Fibroblast of mammary gland (primary cell): ENCODE measurements around the gene CIB2.

Experiments used
- DNase-seq: peaks from one replicate; pipeline ENCODE4 v3.0.0-alpha.2; 2010; ENCODE audit warnings: low read depth
- H3K4me3 ChIP-seq: 2 replicates; pipeline ENCODE4 v1.5.1; 2011; ENCODE audit warnings: low read depth, mild to moderate bottlenecking, low read length, moderate library complexity; ENCODE audit not compliant: control insufficient read depth
- CTCF ChIP-seq: conservative IDR thresholded peaks from 2 replicates; pipeline ENCODE4 v1.5.1; 2011; ENCODE audit warnings: low read depth, low read length, inconsistent platforms; ENCODE audit not compliant: control insufficient read depth, insufficient read depth

CIB2 gene

DNA sequence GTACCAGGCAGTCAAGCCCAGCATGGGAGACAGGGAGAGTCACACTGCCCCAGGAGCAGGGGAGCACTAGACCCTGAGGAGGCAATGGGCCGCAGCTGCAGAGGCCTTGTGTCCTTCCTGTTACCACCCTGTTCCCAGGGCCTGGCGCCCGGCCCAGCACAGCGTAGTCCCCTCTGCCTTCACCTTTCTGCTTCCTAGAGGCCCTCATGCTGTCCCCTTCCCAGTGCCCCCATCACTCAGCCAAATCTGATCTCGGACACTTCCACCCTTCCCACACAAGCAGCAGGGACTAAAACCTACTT lies 46.8 kb downstream of the CIB2 start:
- no peak for DNase-seq
- no peak overlapping the region for H3K4me3 ChIP-seq
- no peak for TF ChIP-seq CTCF

- no peak for DNase-seq
- no peak overlapping the region for H3K4me3 ChIP-seq
- no peak for TF ChIP-seq CTCF
Observed at GRCh38 chr15:78083687-78084448, 47.4 kb downstream of the CIB2 start.

DNA sequence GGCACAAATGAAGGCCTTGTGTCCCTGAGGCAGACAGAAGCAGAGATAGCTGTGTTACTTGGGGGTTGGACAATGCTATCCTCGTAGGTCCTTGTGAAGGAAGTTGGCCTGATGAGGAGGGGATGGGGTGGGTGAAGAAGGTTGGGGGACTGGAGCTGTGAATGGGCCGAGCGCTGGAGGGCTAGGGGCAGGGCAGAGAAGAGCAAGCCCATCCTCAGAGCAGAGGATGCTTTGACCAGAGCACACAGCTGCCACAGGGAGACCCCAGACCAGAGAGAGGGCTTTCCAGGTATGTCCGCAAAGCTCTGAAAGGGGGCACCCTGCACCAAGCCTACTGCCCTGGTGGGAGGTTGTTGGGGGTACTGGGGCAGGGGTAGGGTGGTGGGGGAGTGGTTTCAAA lies 48.1 kb downstream of the CIB2 start:
- DNase-seq: no peak
- H3K4me3 ChIP-seq: no peak overlapping the region
- TF ChIP-seq CTCF: no peak

DNA sequence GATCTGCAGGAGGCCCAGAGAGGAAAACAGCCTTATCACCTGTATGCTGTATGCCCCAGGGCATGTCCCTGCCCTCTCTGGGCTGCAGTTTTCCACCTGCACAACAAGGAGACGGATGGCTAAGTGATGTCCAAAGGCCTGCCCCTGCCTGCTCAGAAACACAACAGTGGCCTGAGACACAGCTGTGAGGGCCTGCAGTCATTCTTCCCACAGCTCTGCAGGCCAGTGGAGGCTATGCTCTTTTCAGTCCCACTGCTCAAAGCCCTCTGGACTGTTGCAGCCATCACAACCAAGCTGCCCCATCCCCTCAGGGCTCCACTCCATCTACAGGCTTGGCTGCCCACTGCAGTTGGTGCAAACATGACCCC lies 48.5 kb downstream of the CIB2 start:
- no peak for DNase-seq
- H3K4me3 ChIP-seq: no peak overlapping the region
- TF ChIP-seq CTCF: no peak

GRCh38 chr15:78082106-78082742 lies 49.0 kb downstream of the CIB2 start:
- no peak overlapping the region for H3K4me3 ChIP-seq
- TF ChIP-seq CTCF: no peak
- peak; percentile 42 for DNase-seq

DNA sequence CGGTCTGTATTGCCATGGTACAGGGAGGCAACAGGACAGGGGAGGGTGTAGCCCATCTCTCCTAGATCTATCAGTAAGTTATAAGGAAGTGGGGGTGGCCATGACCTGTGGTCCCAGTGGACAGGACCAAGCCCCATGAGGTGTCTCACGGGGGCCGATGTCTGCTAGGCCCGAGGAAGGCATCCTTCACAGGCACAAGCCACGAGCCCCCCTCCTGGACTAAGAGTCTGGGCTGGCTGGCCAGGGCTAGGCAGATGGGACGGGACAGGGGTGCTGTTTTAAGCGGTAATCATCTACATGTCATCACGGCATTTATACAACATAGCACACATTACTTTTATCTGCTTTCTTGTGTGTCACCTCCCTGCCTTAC lies 51.2 kb downstream of the CIB2 start:
- no peak overlapping the region for H3K4me3 ChIP-seq
- DNase-seq: no peak
- TF ChIP-seq CTCF: no peak
